C4-2B (cell line): Measurements from ENCODE around the gene MAB21L3.

Experiments
- H3K27ac ChIP-seq: fragments of 450-650 bp; 2 replicates; pipeline ENCODE4 v1.5.1; 2017
- CTCF ChIP-seq: fragments of 450-650 bp; conservative IDR thresholded peaks from 2 replicates; pipeline ENCODE4 v1.5.1; 2017; ENCODE audit warnings: mild to moderate bottlenecking
- ZFX ChIP-seq: fragments of 450-650 bp; IDR thresholded peaks from 2 replicates; pipeline ENCODE4 v1.6.1; 2017

The MAB21L3 gene

GRCh38 chr1:116130356-116130755, 19.2 kb downstream of the MAB21L3 start:
- no peak overlapping the region for H3K27ac ChIP-seq

GRCh38 chr1:116131170-116131569, 20.0 kb downstream of the MAB21L3 start:
- TF ChIP-seq ZFX (no peak), CTCF (no peak)
- H3K27ac ChIP-seq, result no peak overlapping the region

More at GRCh38 chr1:116130356-116130755, 19.2 kb downstream of the MAB21L3 start:
- TF ChIP-seq CTCF, result no peak
- no peak for TF ChIP-seq ZFX

- peak overlapping the region; percentile 85 for H3K27ac ChIP-seq
- TF ChIP-seq CTCF (no peak), ZFX (no peak)
Measured at GRCh38 chr1:116131866-116132605, 20.8 kb downstream of the MAB21L3 start.

GRCh38 chr1:116133696-116134475, 22.7 kb downstream of the MAB21L3 start:
- TF ChIP-seq ZFX, result no peak
- TF ChIP-seq CTCF, result peak; percentile 83
- H3K27ac ChIP-seq, result peak overlapping the region; percentile 85

GRCh38 chr1:116134476-116134773, 23.2 kb downstream of the MAB21L3 start:
- peak overlapping the region; percentile 85; the same call in 1 of the 2 replicates for H3K27ac ChIP-seq
- no peak for TF ChIP-seq ZFX
- peak; percentile 54 for TF ChIP-seq CTCF

- peak overlapping the region; percentile 12; the same call in 1 of the 2 replicates for H3K27ac ChIP-seq
- TF ChIP-seq ZFX, result no peak
- TF ChIP-seq CTCF, result no peak
Measured at GRCh38 chr1:116138277-116138792, 27.1 kb downstream of the MAB21L3 start.

- no peak overlapping the region for H3K27ac ChIP-seq
- no peak for TF ChIP-seq ZFX
- TF ChIP-seq CTCF, result no peak
Measured at GRCh38 chr1:116139592-116140134, 28.5 kb downstream of the MAB21L3 start.
